Femur (tissue), 1 donor: ENCODE data around the gene CHEK1.
"Not testable (repeated sequence)": the region's sequence is repeated elsewhere in the genome, so short reads cannot be mapped to it uniquely, and the experiment has no call there.

Experiments
- DNase-seq: peaks from one replicate; pipeline ENCODE4 v3.0.0-alpha.2; 2017

The CHEK1 gene

GRCh38 chr11:125701018-125701610 is 76.2 kb downstream of the CHEK1 start:
- no peak for DNase-seq

- DNase-seq: no peak
Observed at GRCh38 chr11:125701858-125702621, 77.1 kb downstream of the CHEK1 start.

- not testable (repeated sequence) for DNase-seq
Observed at GRCh38 chr11:125704686-125705085, 79.7 kb downstream of the CHEK1 start.

GRCh38 chr11:125720781-125721180 is 95.8 kb downstream of the CHEK1 start:
- DNase-seq: no peak

GRCh38 chr11:125724125-125724524 is 99.2 kb downstream of the CHEK1 start:
- DNase-seq: no peak
